B cell (primary cell): ENCODE measurements around the gene DRAM2. TPM values are rescaled to one million over a fixed set of nuclear protein-coding genes. Genes with fewer than 3 reads are reported as not detected.
A peak's percentile ranks its signal among the peaks of the same experiment; 100 is the strongest.

Source experiments
- ATAC-seq: fragments of 200-7000 bp; cut with Tn5 transposase; one replicate; pipeline ENCODE4 v1.10.0; 2021; ENCODE audit warnings: low read depth, mild to moderate bottlenecking, moderate number of reproducible peaks, moderate library complexity
- CTCF ChIA-PET: fragments of 350-600 bp; sonication (Branson Sonifier 250); formaldehyde crosslinking; loops from one replicate; lab custom pipeline; 2021; ENCODE audit warnings: antibody characterized with exemption, inconsistent platforms; lab: Charles Lee
- POLR2A ChIA-PET: fragments of 350-600 bp; sonication (Branson Sonifier 250); formaldehyde crosslinking; loops from one replicate; lab custom pipeline; 2021; ENCODE audit warnings: antibody characterized with exemption; lab: Charles Lee
- DNase-seq: peaks from one replicate; pipeline ENCODE4 v3.0.0; 2013
- H2AFZ ChIP-seq: 2 replicates; pipeline ENCODE4 v1.6.1; 2012; ENCODE audit warnings: mild to moderate bottlenecking, low read depth, low read length; ENCODE audit not compliant: insufficient read depth, poor library complexity, severe bottlenecking
- H3K27ac ChIP-seq, 2 donors: 1 replicate in 1 of 2; 2 replicates in 1 of 2; pipeline ENCODE4 v1.5.1; 2012 to 2013; ENCODE audit warnings: low read length in 2 of 2, mild to moderate bottlenecking in 2 of 2, moderate library complexity in 1 of 2
- H3K27me3 ChIP-seq, 4 experiments: fragments of 200-600 bp in 1 of 4; sonication (generic) in 1 of 4; replicated peaks in 1 of 4; 1 replicate in 2 of 4; 2 replicates in 2 of 4; pipeline versions ENCODE4 v1.6.1 to v1.7.0; 2013 to 2016; ENCODE audit warnings: low read length in 3 of 4, mild to moderate bottlenecking in 2 of 4, mixed read lengths in 1 of 4, moderate library complexity in 1 of 4; ENCODE audit not compliant: insufficient read depth in 4 of 4, control insufficient read depth in 3 of 4; ENCODE audit errors: control extremely low read depth in 1 of 4
- H3K36me3 ChIP-seq, 2 experiments: replicated peaks in 1 of 2; 1 replicate in 1 of 2; 2 replicates in 1 of 2; pipeline versions ENCODE4 v1.6.1 to v1.7.1; 2013; ENCODE audit warnings: low read length in 1 of 2; ENCODE audit not compliant: insufficient read depth in 2 of 2, control insufficient read depth in 1 of 2; ENCODE audit errors: control extremely low read depth in 1 of 2, extremely low read depth in 1 of 2
- H3K4me1 ChIP-seq, 2 donors: fragments of 200-600 bp in 1 of 2; sonication (generic) in 1 of 2; 1 replicate in 1 of 2; 2 replicates in 1 of 2; pipeline versions ENCODE4 v1.5.1 to v1.6.1; 2013 to 2017; ENCODE audit warnings: low read length in 2 of 2; ENCODE audit not compliant: control insufficient read depth in 2 of 2, insufficient read depth in 2 of 2
- H3K4me2 ChIP-seq: replicated peaks from 2 replicates; pipeline ENCODE3; 2012; ENCODE audit warnings: mild to moderate bottlenecking, low read depth, low read length; ENCODE audit not compliant: poor library complexity, severe bottlenecking
- H3K4me3 ChIP-seq, 5 experiments: fragments of 200-600 bp in 1 of 5; sonication (generic) in 1 of 5; 1 replicate in 3 of 5; 2 replicates in 2 of 5; pipeline versions ENCODE4 v1.5.1 to v1.7.0; 2011 to 2016; ENCODE audit warnings: low read length in 4 of 5, mild to moderate bottlenecking in 4 of 5, low read depth in 2 of 5, control low read depth in 1 of 5, moderate library complexity in 1 of 5; ENCODE audit not compliant: insufficient read depth in 1 of 5; ENCODE audit errors: control extremely low read depth in 1 of 5, extremely low read depth in 1 of 5
- H3K79me2 ChIP-seq: fragments of 200-600 bp; sonication (generic); one replicate; pipeline ENCODE4 v1.6.0; 2016; ENCODE audit warnings: low read length; ENCODE audit not compliant: control insufficient read depth, insufficient read depth
- H3K9ac ChIP-seq: fragments of 200-600 bp; sonication (generic); 2 replicates; pipeline ENCODE4 v1.6.1; 2017; ENCODE audit warnings: mild to moderate bottlenecking, low read length, moderate library complexity
- H3K9me3 ChIP-seq, 3 donors: one replicate each; pipeline versions ENCODE4 v1.6.1 to v1.7.1; 2013; ENCODE audit warnings: low read length in 2 of 3; ENCODE audit not compliant: control insufficient read depth in 2 of 3, insufficient read depth in 1 of 3; ENCODE audit errors: control extremely low read depth in 1 of 3
- H4K20me1 ChIP-seq: 2 replicates; pipeline ENCODE4 v1.6.0; 2012; ENCODE audit warnings: mild to moderate bottlenecking, low read length; ENCODE audit not compliant: insufficient read depth, control insufficient read depth, poor library complexity, severe bottlenecking
- H3K27ac Mint-ChIP-seq: one replicate; pipeline ENCODE4 v1.8.0; 2021; ENCODE audit warnings: mixed read lengths
- H3K27me3 Mint-ChIP-seq: one replicate; pipeline ENCODE4 v1.8.0; 2021; ENCODE audit warnings: mixed read lengths
- H3K4me1 Mint-ChIP-seq: one replicate; pipeline ENCODE4 v1.8.0; 2021; ENCODE audit warnings: mixed read lengths
- H3K4me3 Mint-ChIP-seq: one replicate; pipeline ENCODE4 v1.8.0; 2021; ENCODE audit warnings: mixed read lengths
- H3K9me3 Mint-ChIP-seq: one replicate; pipeline ENCODE4 v1.8.0; 2022; ENCODE audit warnings: mixed read lengths; ENCODE audit not compliant: insufficient read depth
- EZH2 ChIP-seq: IDR thresholded peaks from 2 replicates; pipeline ENCODE4 v1.6.1; 2012; ENCODE audit warnings: borderline replicate concordance, low read depth, mild to moderate bottlenecking, moderate library complexity, low read length; ENCODE audit not compliant: insufficient read depth, poor library complexity, severe bottlenecking
- WGBS: methylation state at CpG from one replicate; pipeline ENCODE4 v1.1.5; 2013; ENCODE audit warnings: missing lambda C conversion rate; ENCODE audit not compliant: insufficient coverage; 5-methylcytosine and 5-hydroxymethylcytosine counted together
- intact Hi-C: fragments of 100-400 bp; cut with micrococcal nuclease; formaldehyde crosslinking; loops from one replicate; pipeline ENCODE4 v1.10.0; 2022
- polyA plus RNA-seq: library from polyadenylated mRNA; depleted of rRNA; stranded (reverse); fragments of >200 nt; gene quantifications from 2 replicates; pipeline ENCODE4 v1.2.3, GENCODE V29; 2012
- total RNA-seq, 2 donors: library from RNA; stranded (reverse); fragments of 120-200 nt in 1 of 2; gene quantifications; 1 replicate in 1 of 2; 2 replicates in 1 of 2; pipeline versions ENCODE4 v1.2.3 to v1.2.4, GENCODE V29; 2013 to 2022
- TF ChIP-seq, protein P1 (sequence below): fragments of 200-600 bp; IDR thresholded peaks from one replicate; pipeline ENCODE4 v1.8.0; 2022; ENCODE audit warnings: antibody characterized with exemption, mild to moderate bottlenecking

Gene DRAM2
- total and polyA plus RNA-seq, 2 donors (not counting 1 experiment from before 2014, with no cell fraction given) = 102 to 195 TPM

DNA sequence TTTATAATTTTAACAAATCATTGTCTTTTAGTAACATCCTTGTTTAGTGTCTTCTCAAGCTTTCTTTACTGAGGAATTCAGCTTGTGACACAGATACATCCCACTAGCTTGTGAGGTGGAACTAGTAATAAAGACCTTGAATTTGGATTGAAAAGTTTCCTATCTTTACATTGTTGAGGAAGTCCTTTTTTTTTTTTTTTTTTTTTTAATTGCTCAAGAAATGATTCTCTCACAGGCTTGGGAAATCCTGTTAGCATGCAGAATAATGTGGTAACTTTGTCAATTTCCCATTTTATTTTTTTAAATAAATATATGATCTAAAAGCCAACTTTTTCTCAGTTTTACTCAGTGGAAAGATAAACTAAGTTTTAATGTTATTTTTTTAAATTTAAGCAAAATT, 44.8 kb upstream of the DRAM2 start:
- TF ChIP-seq, protein P1, sequence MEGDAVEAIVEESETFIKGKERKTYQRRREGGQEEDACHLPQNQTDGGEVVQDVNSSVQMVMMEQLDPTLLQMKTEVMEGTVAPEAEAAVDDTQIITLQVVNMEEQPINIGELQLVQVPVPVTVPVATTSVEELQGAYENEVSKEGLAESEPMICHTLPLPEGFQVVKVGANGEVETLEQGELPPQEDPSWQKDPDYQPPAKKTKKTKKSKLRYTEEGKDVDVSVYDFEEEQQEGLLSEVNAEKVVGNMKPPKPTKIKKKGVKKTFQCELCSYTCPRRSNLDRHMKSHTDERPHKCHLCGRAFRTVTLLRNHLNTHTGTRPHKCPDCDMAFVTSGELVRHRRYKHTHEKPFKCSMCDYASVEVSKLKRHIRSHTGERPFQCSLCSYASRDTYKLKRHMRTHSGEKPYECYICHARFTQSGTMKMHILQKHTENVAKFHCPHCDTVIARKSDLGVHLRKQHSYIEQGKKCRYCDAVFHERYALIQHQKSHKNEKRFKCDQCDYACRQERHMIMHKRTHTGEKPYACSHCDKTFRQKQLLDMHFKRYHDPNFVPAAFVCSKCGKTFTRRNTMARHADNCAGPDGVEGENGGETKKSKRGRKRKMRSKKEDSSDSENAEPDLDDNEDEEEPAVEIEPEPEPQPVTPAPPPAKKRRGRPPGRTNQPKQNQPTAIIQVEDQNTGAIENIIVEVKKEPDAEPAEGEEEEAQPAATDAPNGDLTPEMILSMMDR = no peak
- TF ChIP-seq EZH2 = no peak
- H3K36me3 ChIP-seq = peaks cover 12 to 81% of the 10 kb centered on the region in 2 experiments
- H3K4me1 ChIP-seq = peaks cover 13 to 19% of the 10 kb centered on the region in 2 donors
- no peak overlapping the region for H3K4me2 ChIP-seq
- Mint-ChIP-seq H3K27ac (peak overlapping the region; percentile 76), H3K4me1 (peaks cover 51% of the 10 kb centered on the region), H3K27me3 (no peaks in the 10 kb centered on the region), H3K9me3 (no peaks in the 10 kb centered on the region), H3K4me3 (no peak overlapping the region)
- H3K9ac ChIP-seq = no peak overlapping the region
- H3K27ac ChIP-seq = peak overlapping the region in 1 of 2 donors; percentile 44
- intact Hi-C loops = loop anchor here (5.0 kb wide), 2 partner anchors 32 to 38 kb away; no protein-coding TSS in a partner anchor
- peaks cover 8% of the 10 kb centered on the region for H3K79me2 ChIP-seq
- CTCF ChIA-PET = interaction anchor here (1.3 to 1.4 kb wide), 2 partner anchors 8 to 37 kb away, joined by 3 to 4 read pairs; no protein-coding TSS in a partner anchor
- H4K20me1 ChIP-seq = no peaks in the 10 kb centered on the region
- POLR2A ChIA-PET = interaction anchor here (0.6 to 0.8 kb wide), 2 partner anchors 19 to 45 kb away, joined by 3 to 6 read pairs; no protein-coding TSS in a partner anchor
- no peak for ATAC-seq
- H3K4me3 ChIP-seq = no peak overlapping the region
- H3K27me3 ChIP-seq = no peaks in the 10 kb centered on the region
- H3K9me3 ChIP-seq = no peaks in the 10 kb centered on the region
- no peak for DNase-seq
- no peak overlapping the region for H2AFZ ChIP-seq

DNA sequence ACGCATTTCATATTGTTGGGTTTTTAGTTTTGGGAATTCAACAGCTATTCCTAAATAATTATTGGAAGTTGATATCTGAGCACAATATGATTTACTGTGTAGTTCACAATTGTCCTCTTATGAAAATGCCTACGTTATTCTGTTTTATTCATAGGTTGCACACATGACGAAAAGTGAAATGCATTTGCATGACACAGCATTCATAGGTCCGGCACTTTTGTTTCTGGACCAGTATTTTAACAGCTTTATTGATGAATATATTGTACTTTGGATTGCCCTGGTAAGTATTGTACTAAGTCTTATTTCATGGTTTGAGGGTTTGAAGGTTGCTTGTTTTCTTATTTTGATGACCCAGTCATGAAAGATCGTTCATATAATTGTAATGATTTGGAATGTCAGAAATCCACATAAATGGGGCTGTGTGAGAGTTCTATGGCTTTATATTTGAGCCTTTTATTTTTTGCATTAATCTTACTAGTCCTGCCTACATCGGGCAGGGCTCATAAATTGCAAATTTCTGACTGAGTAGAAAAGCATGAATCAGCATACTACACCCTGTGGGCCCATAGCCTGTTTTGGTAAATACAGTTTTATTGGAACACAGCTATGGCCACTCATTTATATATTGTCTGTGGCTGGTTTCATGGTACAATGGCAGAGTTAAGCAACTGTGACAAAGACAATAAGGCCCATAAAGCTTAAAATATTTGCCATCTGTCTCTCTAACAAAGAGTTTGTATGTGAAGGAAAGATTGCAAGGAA, 43.6 kb upstream of the DRAM2 start:
- Histone ChIP-seq H3K79me2 (peaks cover 14% of the 10 kb centered on the region), H4K20me1 (no peaks in the 10 kb centered on the region), H3K9ac (no peak overlapping the region), H3K4me1 (peaks cover 13 to 19% of the 10 kb centered on the region in 2 donors), H3K27me3 (no peaks in the 10 kb centered on the region), H3K4me3 (no peak overlapping the region), H3K9me3 (no peaks in the 10 kb centered on the region), H3K27ac (peak overlapping the region in 1 of 2 donors; percentile 60), H2AFZ (no peak overlapping the region), H3K4me2 (no peak overlapping the region), H3K36me3 (peaks cover 12 to 80% of the 10 kb centered on the region in 2 experiments)
- CTCF ChIA-PET = interaction anchor here (0.5 to 1.7 kb wide), 7 partner anchors 9 to 204 kb away, joined by 3 to 9 read pairs (median 3); no protein-coding TSS in a partner anchor
- Mint-ChIP-seq H3K4me1 (peaks cover 49% of the 10 kb centered on the region), H3K4me3 (no peak overlapping the region), H3K9me3 (no peaks in the 10 kb centered on the region), H3K27ac (peak overlapping the region; percentile 44), H3K27me3 (no peaks in the 10 kb centered on the region)
- DNase-seq (no peak), ATAC-seq (no peak)
- WGBS = 95% methylated on average over 3 of the region's 6 CpGs
- intact Hi-C loops = no loop called here
- TF ChIP-seq, protein P1 = no peak
- TF ChIP-seq EZH2 = no peak
- POLR2A ChIA-PET = no interaction called here
